ENCODE measurements around the gene ZNF326.

The ZNF326 gene

GRCh38 chr1:89999208-89999607 lies 4.3 kb downstream of the ZNF326 start:
- TF ChIP-seq CTCF (IDR thresholded peaks at IDR 0.05; ENCODE audit: low read depth, low read length), result no peak
- DNase-seq (ENCODE audit: extremely low read depth, low read depth), result no peak

- no peak for TF ChIP-seq CTCF (IDR thresholded peaks at IDR 0.05; ENCODE audit: low read depth, low read length)
- no peak for DNase-seq (ENCODE audit: extremely low read depth, low read depth)
Observed at GRCh38 chr1:89999628-90000027, 4.7 kb downstream of the ZNF326 start.

- DNase-seq (ENCODE audit: extremely low read depth, low read depth), result no peak
- TF ChIP-seq CTCF (IDR thresholded peaks at IDR 0.05; ENCODE audit: low read depth, low read length), result no peak
Observed at GRCh38 chr1:90000934-90001676, 6.2 kb downstream of the ZNF326 start.

- DNase-seq (ENCODE audit: extremely low read depth, low read depth), result no peak
- no peak for TF ChIP-seq CTCF (IDR thresholded peaks at IDR 0.05; ENCODE audit: low read depth, low read length)
Observed at GRCh38 chr1:90007979-90008404, 13.1 kb downstream of the ZNF326 start.

GRCh38 chr1:90012300-90012699 lies 17.4 kb downstream of the ZNF326 start:
- no peak for TF ChIP-seq CTCF (IDR thresholded peaks at IDR 0.05; ENCODE audit: low read depth, low read length)
- no peak for DNase-seq (ENCODE audit: extremely low read depth, low read depth)

- DNase-seq (ENCODE audit: extremely low read depth, low read depth), result no peak
- TF ChIP-seq CTCF (IDR thresholded peaks at IDR 0.05; ENCODE audit: low read depth, low read length), result no peak
Observed at GRCh38 chr1:90023691-90024090, 28.8 kb downstream of the ZNF326 start.

- DNase-seq (ENCODE audit: extremely low read depth, low read depth), result no peak
- no peak for TF ChIP-seq CTCF (IDR thresholded peaks at IDR 0.05; ENCODE audit: low read depth, low read length)
Observed at GRCh38 chr1:90027281-90027680, 32.4 kb downstream of the ZNF326 start.
